NOMO-1 (cell line): Measurements from ENCODE around the gene FAS.
"Not testable (repeated sequence)": the region's sequence is repeated elsewhere in the genome, so short reads cannot be mapped to it uniquely, and the experiment has no call there.

Experiments used
- DNase-seq, 2 experiments: peaks; one replicate each; lab custom pipeline; 2025; ENCODE audit not compliant: unreplicated experiment in 2 of 2; lab: John Stamatoyannopoulos, UW

The FAS gene

DNA sequence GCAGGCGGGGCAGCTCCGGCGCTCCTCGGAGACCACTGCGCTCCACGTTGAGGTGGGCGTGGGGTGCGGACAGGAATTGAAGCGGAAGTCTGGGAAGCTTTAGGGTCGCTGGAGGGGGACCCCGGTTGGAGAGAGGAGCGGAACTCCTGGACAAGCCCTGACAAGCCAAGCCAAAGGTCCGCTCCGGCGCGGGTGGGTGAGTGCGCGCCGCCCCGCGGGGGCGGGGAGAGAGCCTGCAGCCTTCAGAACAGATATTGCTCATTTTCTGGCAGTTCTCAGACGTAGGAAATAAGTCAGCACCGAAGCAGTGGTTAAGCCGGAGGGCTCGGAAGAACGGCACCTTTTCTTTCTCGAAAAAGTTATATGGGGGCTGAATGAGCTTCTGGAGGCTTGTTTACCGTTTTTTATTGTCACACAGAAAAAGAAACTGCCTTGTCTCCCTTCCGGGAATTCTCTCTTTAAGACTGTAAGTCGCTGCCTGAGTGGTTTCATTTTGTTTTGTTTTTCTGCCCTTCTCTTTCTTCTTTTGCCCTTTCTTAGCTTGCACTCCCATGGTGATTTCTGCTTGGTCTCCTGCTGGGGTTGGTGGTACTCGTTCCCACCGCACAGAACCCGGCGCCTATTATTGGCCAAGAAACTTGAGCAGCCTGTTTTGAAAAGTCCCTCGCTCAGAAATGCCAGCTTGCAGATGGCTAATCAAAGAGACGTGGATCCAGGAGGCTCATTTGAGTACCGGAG lies 732 bp downstream of the FAS start:
- peak; percentile 58 to 76 for DNase-seq

GRCh38 chr10:88991899-88992320 lies 1.3 kb downstream of the FAS start:
- DNase-seq: peak; percentile 38 to 58

- DNase-seq: no peak
Measured at GRCh38 chr10:88992921-88993524, 2.4 kb downstream of the FAS start.

- DNase-seq: no peak
Measured at GRCh38 chr10:88994019-88994418, 3.4 kb downstream of the FAS start.

GRCh38 chr10:88995156-88995876 lies 4.7 kb downstream of the FAS start:
- DNase-seq: no peak

GRCh38 chr10:88996927-88997326 lies 6.3 kb downstream of the FAS start:
- peak; percentile 71 to 95 for DNase-seq

GRCh38 chr10:88999625-89000024 lies 9.0 kb downstream of the FAS start:
- DNase-seq: no peak

DNA sequence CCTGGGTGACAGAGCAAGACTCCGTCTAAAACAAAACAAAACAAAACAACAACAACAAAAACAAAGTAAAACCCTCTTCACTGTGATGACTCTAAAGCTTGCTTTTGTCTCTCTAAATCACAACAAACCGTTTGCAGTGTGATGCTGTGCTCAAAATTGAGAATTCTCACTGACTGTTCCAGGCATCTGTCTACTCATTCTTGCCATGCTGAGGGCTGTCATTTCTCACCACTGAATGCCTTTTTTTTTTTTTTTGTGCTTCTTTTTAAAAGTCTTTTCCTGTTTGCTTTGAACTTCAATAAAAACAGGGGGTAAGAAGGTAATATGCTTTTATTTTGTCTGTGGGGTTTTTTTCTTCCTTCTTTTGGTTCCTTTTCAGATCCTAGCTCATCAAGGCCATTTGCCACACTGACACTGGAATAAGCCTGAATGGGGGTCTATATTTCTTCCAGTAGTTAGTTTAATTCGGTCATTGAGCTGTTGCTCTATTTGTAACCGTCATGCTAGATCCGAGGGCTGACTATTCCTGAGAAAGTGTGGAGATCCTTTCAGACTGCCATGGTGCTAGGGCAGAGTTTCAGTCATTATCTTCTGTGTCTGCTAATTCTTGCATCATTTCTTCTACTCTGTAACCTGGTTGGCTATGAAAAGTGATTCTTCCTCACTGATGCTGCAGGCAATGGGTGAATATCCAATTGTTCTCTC lies 10.6 kb downstream of the FAS start:
- DNase-seq: no peak

GRCh38 chr10:89001729-89002072 lies 11.1 kb downstream of the FAS start:
- DNase-seq: no peak

- DNase-seq: no peak
Measured at GRCh38 chr10:89002226-89002978, 11.8 kb downstream of the FAS start.

DNA sequence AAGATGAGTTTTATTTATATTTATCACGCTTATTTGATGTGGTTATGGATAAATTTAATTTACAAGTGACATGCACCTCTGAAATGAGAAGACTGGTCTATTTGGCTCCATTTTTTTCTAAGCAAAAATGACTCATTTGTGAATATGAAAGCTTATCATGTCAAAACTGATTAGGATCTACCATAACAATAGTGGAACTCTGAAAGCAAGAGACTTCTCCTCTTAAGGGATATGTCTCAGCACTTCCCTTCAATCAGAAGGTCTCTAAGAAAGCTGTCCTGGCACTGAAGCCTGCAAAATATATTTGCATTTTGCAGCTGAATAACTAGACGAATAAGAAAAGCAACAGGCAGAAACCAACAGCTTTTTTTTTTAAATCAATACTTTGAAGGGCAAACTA lies 12.7 kb downstream of the FAS start:
- DNase-seq: no peak

GRCh38 chr10:89007129-89007893 lies 16.7 kb downstream of the FAS start:
- no peak for DNase-seq

- DNase-seq: not testable (repeated sequence)
Measured at GRCh38 chr10:89018700-89019346, 28.2 kb downstream of the FAS start.

DNA sequence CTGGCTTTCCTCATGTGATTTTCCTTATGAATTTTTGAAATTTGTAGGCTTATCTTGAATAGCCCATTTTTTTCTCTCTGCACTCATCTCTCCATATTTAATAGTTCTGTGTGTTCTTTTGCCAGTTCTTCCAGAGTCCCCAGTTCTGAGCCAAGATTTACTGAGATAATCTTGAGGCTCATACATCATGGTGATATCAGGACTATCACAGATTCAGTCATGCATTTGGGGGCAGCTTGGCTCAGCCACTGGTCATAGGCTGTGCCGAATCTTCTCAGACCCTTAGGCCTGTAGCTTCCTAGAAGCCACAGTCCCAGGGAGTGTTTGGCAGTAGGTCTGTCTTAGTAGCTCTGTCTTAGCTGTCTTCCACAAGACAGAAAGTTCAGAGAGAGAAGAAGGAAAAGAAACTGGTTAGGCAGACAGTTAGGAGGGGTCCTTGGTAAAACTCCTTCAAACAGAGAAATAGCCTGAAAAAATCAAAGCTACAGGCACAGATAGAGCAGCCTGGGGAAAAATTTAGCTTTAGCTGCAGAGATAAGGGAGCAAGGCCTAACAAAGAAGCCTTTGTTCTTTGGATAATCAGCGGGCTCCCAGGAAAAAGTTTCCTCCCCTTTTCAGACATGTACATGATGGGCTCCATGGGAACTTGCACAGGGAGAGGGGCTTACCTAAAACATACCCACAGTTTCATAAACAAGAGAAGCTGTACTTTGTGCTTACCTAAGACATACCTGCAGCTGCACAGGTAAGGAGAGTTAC lies 29.1 kb downstream of the FAS start:
- no peak for DNase-seq

DNA sequence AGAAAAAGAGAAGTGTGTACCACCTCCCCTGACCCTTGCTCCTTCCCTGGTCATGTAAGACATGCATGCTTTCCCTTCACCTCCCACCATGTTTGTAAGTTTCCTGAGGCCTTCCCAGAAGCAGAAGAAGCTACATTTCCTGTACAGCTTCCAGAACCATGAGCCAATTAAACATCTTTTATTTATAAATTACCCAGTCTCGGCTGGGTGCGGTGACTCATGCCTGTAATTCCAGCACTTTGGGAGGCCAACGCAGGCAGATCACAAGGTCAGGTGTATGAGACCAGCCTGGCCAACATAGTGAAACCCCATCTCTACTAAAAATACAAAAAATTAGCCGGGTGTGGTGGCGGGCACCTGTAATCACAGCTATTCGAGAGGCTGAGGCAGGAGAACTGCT lies 30.9 kb downstream of the FAS start:
- not testable (repeated sequence) for DNase-seq

- no peak for DNase-seq
Measured at GRCh38 chr10:89022734-89023133, 32.1 kb downstream of the FAS start.

DNA sequence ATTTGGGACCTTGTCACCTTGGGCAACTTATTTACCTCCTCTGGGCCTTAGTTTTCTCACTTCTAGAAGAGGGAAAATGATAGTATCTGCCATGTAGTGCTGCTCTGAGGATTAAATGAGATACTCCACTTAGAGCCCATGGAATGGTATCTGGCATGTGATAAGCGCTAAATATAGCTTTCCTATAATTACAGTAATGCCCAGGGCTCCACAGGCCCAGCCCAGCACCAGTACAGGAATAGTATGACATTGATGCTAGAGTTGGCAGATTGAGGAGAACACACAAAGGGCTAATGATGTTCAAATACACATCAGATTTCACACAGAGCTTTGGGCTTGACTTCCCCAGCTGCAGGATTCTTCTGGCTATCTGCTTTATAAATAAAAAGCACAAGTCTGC lies 34.9 kb downstream of the FAS start:
- no peak for DNase-seq

DNA sequence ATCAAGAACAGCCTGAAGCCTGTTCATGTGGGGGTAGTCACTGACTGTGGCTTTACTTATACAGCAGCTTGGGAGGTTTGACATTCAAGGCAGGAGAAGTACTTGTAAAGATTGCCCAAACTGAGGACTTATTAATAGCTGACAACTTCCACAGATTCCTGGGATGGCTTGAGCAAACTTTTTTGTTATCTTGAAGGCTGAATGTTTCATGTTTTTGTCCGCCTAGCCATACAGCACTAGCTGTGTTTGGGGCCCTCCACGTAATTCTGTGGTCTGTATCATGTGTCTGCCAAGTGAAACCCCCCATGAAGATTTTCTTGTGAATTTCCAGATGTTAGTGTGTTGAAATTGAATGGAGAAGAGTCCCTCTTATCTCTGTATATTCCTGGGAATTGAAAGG lies 38.6 kb downstream of the FAS start:
- no peak for DNase-seq
